ENCODE data around the gene FOCAD. TPM values are rescaled to one million over a fixed set of nuclear protein-coding genes. Genes with fewer than 3 reads are reported as not detected.

The FOCAD gene
- total RNA-seq, 1 experiment from 2014 or later: 43.3 TPM

- no peak overlapping the region for H2AK5ac ChIP-seq (ENCODE audit: insufficient read length, low read length)
Measured at GRCh38 chr9:20742833-20743232, 58.8 kb downstream of the FOCAD start.

More at GRCh38 chr9:20742833-20743232, 58.8 kb downstream of the FOCAD start:
- Histone ChIP-seq H3K23ac (ENCODE audit: insufficient read length, low read depth, low read length) (no peak overlapping the region), H3K23me2 (ENCODE audit: insufficient read length, low read depth, low read length, poor library complexity, severe bottlenecking) (no peaks in the 10 kb centered on the region), H3K27ac (ENCODE audit: insufficient read length, low read depth, low read length) (no peak overlapping the region), H3K9ac (ENCODE audit: extremely low read depth, insufficient read length, low read length) (no peak overlapping the region), H4K8ac (replicated peaks; ENCODE audit: insufficient read length, low read depth, low read length) (no peak overlapping the region), H3K9me3 (ENCODE audit: control insufficient read depth, low read depth, low read length) (no peaks in the 10 kb centered on the region), H2BK5ac (ENCODE audit: insufficient read length, low read length) (no peak overlapping the region), H2BK120ac (ENCODE audit: low read depth, low read length, poor library complexity, severe bottlenecking) (no peak overlapping the region), H3K14ac (ENCODE audit: insufficient read depth, low read length) (no peak overlapping the region), H3T11ph (ENCODE audit: low read length) (no peak overlapping the region), H3K4me1 (ENCODE audit: insufficient read depth, low read length) (peaks cover 3% of the 10 kb centered on the region; the same call in 1 of the 2 replicates), H2BK15ac (ENCODE audit: low read depth, low read length) (no peak overlapping the region), H4K91ac (ENCODE audit: insufficient read length, low read depth, low read length) (no peak overlapping the region), H3K27me3 (ENCODE audit: insufficient read depth, low read length) (no peaks in the 10 kb centered on the region), H3K79me1 (ENCODE audit: insufficient read depth, low read depth, low read length, poor library complexity, severe bottlenecking) (peaks cover 3% of the 10 kb centered on the region), H4K20me1 (ENCODE audit: control insufficient read depth, insufficient read depth, insufficient read length) (no peaks in the 10 kb centered on the region), H3K56ac (ENCODE audit: insufficient read length, low read depth, low read length) (no peak overlapping the region), H3K79me2 (ENCODE audit: insufficient read depth, low read length) (no peaks in the 10 kb centered on the region), H2AFZ (ENCODE audit: low read length) (no peak overlapping the region), H3K4me2 (ENCODE audit: insufficient read depth, insufficient read length, low read length) (no peak overlapping the region), H2BK20ac (ENCODE audit: low read depth, low read length, poor library complexity, severe bottlenecking) (no peak overlapping the region), H4K5ac (ENCODE audit: insufficient read length, low read depth, low read length) (no peak overlapping the region), H2BK12ac (ENCODE audit: insufficient read length, low read depth, low read length) (no peak overlapping the region), H3K4ac (ENCODE audit: low read depth, low read length) (no peak overlapping the region), H3K18ac (ENCODE audit: insufficient read length, low read depth, low read length) (no peak overlapping the region)
- Mint-ChIP-seq H3K27me3 (ENCODE audit: low read depth) (no peaks in the 10 kb centered on the region), H3K27ac (no peak overlapping the region), H3K4me3 (no peak overlapping the region), H3K4me1 (peaks cover 11 to 19% of the 10 kb centered on the region in 2 experiments), H3K36me3 (ENCODE audit: insufficient read depth in 1 of 3, low read depth in 3 of 3) (peaks cover 0 to 18% (median 7%) of the 10 kb centered on the region in 3 experiments; a peak in 4 of 7 replicates), H3K9me3 (no peaks in the 10 kb centered on the region)
- no peak for DNase-seq
- WGBS (ENCODE audit: extremely low coverage, insufficient read length, low lambda C conversion rate): no CpG with 5 or more reads among the region's 3 CpGs
- TF ChIP-seq CTCF (conservative IDR thresholded peaks at IDR 0.05): no peak
